ENCODE measurements around the gene ALOX12B.

The ALOX12B gene

GRCh38 chr17:8048736-8049135 is 38.8 kb downstream of the ALOX12B start:
- H3K4me3 ChIP-seq (ENCODE audit: low read depth, low read length): no peak overlapping the region
- no peak for DNase-seq (ENCODE audit: low read depth)
- no peak for TF ChIP-seq CTCF (IDR thresholded peaks at IDR 0.05; ENCODE audit: control insufficient read depth, extremely low read depth, insufficient read depth)

- no peak for DNase-seq (ENCODE audit: low read depth)
- TF ChIP-seq CTCF (IDR thresholded peaks at IDR 0.05; ENCODE audit: control insufficient read depth, extremely low read depth, insufficient read depth): no peak
- no peak overlapping the region for H3K4me3 ChIP-seq (ENCODE audit: low read depth, low read length)
Observed at GRCh38 chr17:8048236-8048635, 39.3 kb downstream of the ALOX12B start.

GRCh38 chr17:8047769-8048110 is 39.8 kb downstream of the ALOX12B start:
- TF ChIP-seq CTCF (IDR thresholded peaks at IDR 0.05; ENCODE audit: control insufficient read depth, extremely low read depth, insufficient read depth): no peak
- no peak overlapping the region for H3K4me3 ChIP-seq (ENCODE audit: low read depth, low read length)
- DNase-seq (ENCODE audit: low read depth): no peak

- no peak for DNase-seq (ENCODE audit: low read depth)
- no peak for TF ChIP-seq CTCF (IDR thresholded peaks at IDR 0.05; ENCODE audit: control insufficient read depth, extremely low read depth, insufficient read depth)
- H3K4me3 ChIP-seq (ENCODE audit: low read depth, low read length): no peak overlapping the region
Observed at GRCh38 chr17:8046929-8047768, 40.4 kb downstream of the ALOX12B start.

GRCh38 chr17:8046306-8046928 is 41.1 kb downstream of the ALOX12B start:
- DNase-seq (ENCODE audit: low read depth): no peak
- no peak overlapping the region for H3K4me3 ChIP-seq (ENCODE audit: low read depth, low read length)
- TF ChIP-seq CTCF (IDR thresholded peaks at IDR 0.05; ENCODE audit: control insufficient read depth, extremely low read depth, insufficient read depth): no peak

GRCh38 chr17:8044819-8045810 is 42.4 kb downstream of the ALOX12B start:
- H3K4me3 ChIP-seq (ENCODE audit: low read depth, low read length): no peak overlapping the region
- no peak for TF ChIP-seq CTCF (IDR thresholded peaks at IDR 0.05; ENCODE audit: control insufficient read depth, extremely low read depth, insufficient read depth)
- DNase-seq (ENCODE audit: low read depth): no peak

Data from LNCaP clone FGC (cell line).